Central memory CD4-positive, alpha-beta T cell (primary cell): Measurements from ENCODE around the gene GRIN2D.

Source experiments
- DNase-seq: peaks from one replicate; pipeline ENCODE4 v3.0.0; 2022

The GRIN2D gene

DNA sequence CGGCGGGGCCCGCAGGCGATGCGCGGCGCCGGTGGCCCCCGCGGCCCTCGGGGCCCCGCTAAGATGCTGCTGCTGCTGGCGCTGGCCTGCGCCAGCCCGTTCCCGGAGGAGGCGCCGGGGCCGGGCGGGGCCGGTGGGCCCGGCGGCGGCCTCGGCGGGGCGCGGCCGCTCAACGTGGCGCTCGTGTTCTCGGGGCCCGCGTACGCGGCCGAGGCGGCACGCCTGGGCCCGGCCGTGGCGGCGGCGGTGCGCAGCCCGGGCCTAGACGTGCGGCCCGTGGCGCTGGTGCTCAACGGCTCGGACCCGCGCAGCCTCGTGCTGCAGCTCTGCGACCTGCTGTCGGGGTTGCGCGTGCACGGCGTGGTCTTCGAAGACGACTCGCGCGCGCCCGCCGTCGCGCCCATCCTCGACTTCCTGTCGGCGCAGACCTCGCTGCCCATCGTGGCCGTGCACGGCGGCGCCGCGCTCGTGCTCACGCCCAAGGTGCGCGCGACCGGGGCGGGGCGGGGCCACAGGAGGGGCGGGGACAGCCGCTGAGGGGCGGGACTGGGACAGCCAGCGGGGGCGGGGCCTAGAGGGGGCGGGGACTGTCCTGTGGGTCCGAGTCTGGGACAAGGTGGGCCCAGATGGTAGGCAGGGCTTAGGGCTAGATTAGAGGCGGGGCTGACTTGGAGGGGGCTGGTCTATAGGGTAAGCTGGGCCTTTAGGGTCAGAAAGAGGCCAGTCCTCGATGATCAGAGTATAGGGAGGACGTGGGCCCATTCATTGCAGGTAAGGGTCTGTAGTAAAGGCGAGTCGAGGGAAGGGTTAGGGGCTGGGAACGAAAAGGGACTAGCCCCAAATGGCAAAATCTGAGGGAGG is 5.1 kb downstream of the GRIN2D start:
- peak; percentile 82 for DNase-seq

- no peak for DNase-seq
These were observed 6.7 kb downstream of the GRIN2D start for GRCh38 chr19:48400018-48400742.

DNA sequence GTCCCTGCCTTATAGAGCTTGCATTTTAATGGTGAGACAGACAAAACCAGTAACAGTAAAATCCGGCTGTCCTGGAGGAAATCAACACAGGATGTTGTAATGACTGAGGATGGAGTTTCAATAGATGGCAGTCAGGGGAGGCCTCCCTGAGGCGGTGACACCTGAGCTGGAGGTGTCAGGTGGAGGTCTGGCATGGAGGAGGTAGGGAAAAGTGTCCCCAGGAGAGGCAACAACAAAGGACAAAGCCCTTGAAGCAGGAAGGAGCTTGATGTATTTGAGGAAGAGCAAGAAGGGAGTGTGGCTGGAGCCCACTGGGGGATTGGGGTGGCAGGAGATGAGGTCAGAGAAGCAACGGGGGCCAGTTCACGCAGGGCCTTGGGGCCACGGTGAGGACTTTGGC is 7.8 kb downstream of the GRIN2D start:
- DNase-seq = no peak

DNA sequence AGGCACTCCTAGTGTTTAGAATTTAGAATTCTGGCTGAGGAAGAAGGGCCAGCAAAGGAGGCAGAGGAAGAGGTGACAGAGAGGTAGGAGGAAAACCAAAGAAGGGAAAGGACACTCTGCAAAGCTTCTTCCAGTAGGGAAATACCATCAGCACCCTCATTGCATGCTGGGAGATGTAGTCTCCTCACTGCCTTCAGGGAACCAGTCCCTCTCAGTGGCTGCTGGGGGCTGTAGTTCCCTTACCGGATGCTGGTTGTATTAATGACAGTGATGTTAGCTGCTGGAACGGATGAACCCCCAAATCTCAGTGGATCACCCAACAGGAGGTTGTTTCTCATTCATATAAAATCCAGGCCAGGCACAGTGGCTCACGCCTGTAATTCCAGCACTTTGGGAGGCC is 10.1 kb downstream of the GRIN2D start:
- DNase-seq = peak; percentile 31

DNA sequence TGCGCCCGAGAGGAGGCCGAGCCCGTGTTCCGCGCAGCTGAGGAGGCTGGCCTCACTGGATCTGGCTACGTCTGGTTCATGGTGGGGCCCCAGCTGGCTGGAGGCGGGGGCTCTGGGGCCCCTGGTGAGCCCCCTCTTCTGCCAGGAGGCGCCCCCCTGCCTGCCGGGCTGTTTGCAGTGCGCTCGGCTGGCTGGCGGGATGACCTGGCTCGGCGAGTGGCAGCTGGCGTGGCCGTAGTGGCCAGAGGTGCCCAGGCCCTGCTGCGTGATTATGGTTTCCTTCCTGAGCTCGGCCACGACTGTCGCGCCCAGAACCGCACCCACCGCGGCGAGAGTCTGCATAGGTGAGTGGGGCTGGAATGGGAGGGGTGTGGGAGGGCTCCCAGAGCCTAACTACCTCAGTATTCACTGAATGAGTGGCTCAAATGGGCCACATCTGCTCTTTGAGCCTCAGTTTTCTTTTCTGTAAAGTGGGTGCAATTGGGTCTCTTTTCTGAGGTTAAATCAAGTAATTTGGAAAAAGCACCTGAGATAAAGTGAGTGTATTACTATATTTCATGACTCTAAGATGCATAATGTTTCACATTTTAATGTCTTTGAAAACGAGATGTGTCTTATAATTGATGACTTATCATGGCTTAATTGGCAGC is 11.7 kb downstream of the GRIN2D start:
- DNase-seq = no peak

DNA sequence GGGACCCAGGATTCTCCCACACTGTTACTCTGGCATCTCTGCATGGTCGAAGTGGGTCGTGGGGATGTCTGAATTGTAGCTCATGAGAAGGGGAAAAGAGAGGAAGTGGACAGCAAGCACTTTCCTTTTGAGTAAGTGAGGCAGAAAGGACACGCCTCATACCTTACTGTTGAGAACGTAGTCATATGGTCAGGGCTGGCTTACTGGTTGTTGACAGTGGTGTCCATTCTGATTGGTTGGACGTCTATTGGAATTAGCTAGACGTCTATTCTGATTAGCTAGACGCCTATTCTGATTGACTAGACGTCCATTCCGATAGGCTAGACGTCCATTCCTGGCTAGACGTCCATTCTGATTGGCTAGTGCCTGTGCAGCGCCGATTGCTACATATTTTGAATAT is 12.4 kb downstream of the GRIN2D start:
- no peak for DNase-seq

DNA sequence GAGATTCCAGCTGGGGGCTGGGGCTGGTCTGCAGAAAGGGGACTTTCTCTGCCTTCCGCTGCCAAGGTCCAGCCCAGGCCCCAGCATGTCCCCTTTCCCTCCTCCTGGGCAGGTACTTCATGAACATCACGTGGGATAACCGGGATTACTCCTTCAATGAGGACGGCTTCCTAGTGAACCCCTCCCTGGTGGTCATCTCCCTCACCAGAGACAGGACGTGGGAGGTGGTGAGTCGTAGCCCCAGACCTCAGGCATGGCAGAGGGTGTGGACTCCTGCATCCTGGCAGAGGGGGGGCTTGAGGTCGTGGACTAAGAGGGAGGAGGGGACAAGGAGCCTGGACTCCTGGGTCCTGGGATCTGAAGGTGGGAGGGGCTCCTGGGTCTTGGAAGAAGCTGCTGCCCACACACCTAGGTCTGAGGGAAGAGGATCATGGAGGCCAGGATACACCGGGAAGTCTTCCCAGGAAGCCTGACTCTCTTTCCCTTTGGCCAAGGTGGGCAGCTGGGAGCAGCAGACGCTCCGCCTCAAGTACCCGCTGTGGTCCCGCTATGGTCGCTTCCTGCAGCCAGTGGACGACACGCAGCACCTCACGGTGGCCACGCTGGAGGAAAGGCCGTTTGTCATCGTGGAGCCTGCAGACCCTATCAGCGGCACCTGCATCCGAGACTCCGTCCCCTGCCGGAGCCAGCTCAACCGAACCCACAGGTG is 20.6 kb downstream of the GRIN2D start:
- DNase-seq = no peak

DNA sequence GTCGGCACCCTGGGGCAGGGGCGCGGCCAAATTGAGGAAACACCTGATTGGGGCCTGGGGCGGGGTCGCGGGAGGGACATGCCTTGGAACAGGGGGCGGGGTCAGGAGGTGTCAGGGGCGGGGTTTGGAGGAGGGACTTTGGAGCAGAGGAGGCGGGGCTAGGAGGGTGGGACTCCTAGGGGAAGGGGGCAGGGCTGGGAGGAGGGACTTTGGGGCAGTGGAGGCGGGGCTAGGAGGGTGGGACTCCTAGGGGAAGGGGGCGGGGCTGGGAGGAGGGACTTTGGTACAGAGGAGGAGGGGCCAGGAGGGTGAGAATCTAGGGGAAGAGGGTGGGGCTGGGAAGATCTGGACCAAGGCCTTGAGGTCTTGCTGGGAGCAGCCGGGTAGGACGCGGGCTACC is 21.9 kb downstream of the GRIN2D start:
- peak; percentile 61 for DNase-seq

DNA sequence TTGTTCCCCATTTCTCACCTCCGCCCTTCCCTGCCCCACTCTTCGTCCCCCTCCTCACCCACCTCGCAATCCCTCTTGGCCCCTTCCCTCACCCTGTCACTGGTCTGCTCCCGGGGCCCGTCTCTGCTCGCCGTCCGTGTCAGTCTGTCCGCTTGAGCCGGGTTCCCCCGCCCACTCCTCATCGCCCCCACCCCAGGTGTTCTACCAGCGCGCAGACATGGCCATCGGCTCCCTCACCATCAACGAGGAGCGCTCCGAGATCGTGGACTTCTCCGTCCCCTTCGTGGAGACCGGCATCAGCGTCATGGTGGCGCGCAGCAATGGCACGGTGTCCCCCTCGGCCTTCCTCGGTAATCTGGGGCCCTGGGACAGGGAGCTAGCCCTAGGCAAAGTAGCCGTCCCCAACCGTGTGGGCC is 22.3 kb downstream of the GRIN2D start:
- no peak for DNase-seq

- DNase-seq = no peak
These were observed 24.0 kb downstream of the GRIN2D start for GRCh38 chr19:48417421-48417820.

- no peak for DNase-seq
These were observed 25.0 kb downstream of the GRIN2D start for GRCh38 chr19:48418317-48419064.

GRCh38 chr19:48419158-48419920 is 25.9 kb downstream of the GRIN2D start:
- peak; percentile 72 for DNase-seq

DNA sequence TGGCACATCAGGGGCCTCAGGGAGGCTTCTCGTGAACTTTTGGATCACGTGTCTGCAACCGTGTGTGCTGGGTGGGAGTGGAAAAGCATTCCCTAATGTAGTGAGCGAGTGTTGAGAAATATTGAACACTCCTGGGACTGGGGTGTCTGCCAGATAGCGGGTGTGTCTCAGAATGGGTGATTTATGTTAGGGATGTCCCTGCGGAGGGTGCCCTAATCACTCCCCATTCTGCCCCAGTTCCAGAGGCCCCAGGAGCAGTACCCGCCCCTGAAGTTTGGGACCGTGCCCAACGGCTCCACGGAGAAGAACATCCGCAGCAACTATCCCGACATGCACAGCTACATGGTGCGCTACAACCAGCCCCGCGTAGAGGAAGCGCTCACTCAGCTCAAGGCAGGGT is 28.1 kb downstream of the GRIN2D start:
- DNase-seq = no peak

DNA sequence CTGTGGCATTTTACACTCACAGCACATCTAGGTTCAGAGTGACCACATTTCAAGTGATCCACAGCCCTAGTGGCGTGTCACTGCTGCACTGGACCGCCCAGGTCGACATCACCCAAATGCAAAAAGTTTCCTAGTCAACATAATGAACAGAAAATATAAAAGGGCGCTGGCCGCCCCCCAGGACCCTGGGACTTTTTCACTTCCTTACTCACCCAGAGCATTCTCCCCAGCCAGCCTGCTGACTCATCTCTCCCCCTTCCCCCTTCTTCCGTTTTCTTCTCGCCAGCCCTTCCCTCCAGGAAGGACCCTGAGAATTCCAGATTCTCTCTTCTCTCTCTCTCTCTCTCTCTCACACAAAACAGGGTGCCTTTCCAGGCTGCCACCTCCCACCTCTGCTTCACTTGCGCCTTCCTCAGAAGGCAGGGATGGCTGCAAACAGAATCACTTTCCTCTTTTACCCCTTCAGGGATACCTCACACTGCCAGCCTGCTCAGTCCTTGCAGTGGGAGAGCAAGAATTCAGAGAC is 31.3 kb downstream of the GRIN2D start:
- no peak for DNase-seq

GRCh38 chr19:48428670-48429069 is 35.2 kb downstream of the GRIN2D start:
- DNase-seq = no peak

- DNase-seq = no peak
These were observed 39.9 kb downstream of the GRIN2D start for GRCh38 chr19:48433337-48433736.

GRCh38 chr19:48436586-48436985 is 43.1 kb downstream of the GRIN2D start:
- DNase-seq = no peak

- no peak for DNase-seq
These were observed 48.0 kb downstream of the GRIN2D start for GRCh38 chr19:48441360-48442050.

- DNase-seq = no peak
These were observed 48.9 kb downstream of the GRIN2D start for GRCh38 chr19:48442116-48443035.
